Measurements from ENCODE around the gene C5AR2. TPM values are rescaled to one million over a fixed set of nuclear protein-coding genes. Genes with fewer than 3 reads are reported as not detected.
"Not testable (repeated sequence)": the region's sequence is repeated elsewhere in the genome, so short reads cannot be mapped to it uniquely, and the experiment has no call there.

C5AR2 gene
- total and polyA plus RNA-seq, 4 experiments from 2014 or later, result 0.10 to 2.9 (median 1.1) TPM

- Histone ChIP-seq H3K27me3 (ENCODE audit: insufficient read depth, low read length) (no peaks in the 10 kb centered on the region), H3K4me1 (ENCODE audit: insufficient read depth, low read length) (no peaks in the 10 kb centered on the region), H3K36me3 (ENCODE audit: insufficient read depth, low read length) (no peaks in the 10 kb centered on the region), H3K27ac (ENCODE audit: low read depth, low read length) (no peak overlapping the region), H3K9me3 (ENCODE audit: control insufficient read depth in 1 of 2, low read length in 2 of 2) (no peaks in the 10 kb centered on the region), H3K4me3 (ENCODE audit: low read length in 2 of 2) (no peak overlapping the region)
- Mint-ChIP-seq H3K4me3 (no peak overlapping the region), H3K27me3 (peaks cover 18 to 20% of the 10 kb centered on the region in 2 donors), H3K4me1 (no peaks in the 10 kb centered on the region), H3K27ac (peak overlapping the region in 1 of 7 donors; percentile 12), H3K9me3 (peaks cover 0 to 2% (median 0%) of the 10 kb centered on the region in 8 donors), H3K36me3 (no peaks in the 10 kb centered on the region)
- intact Hi-C loops (cut with micrococcal nuclease), result no loop called here
- DNase-seq, result no peak
- CTCF ChIA-PET (ENCODE audit: partially characterized antibody), result no interaction called here
- POLR2A ChIA-PET (ENCODE audit: partially characterized antibody), result no interaction called here
Observed at GRCh38 chr19:47322058-47322457, 9.9 kb upstream of the C5AR2 start.

DNA sequence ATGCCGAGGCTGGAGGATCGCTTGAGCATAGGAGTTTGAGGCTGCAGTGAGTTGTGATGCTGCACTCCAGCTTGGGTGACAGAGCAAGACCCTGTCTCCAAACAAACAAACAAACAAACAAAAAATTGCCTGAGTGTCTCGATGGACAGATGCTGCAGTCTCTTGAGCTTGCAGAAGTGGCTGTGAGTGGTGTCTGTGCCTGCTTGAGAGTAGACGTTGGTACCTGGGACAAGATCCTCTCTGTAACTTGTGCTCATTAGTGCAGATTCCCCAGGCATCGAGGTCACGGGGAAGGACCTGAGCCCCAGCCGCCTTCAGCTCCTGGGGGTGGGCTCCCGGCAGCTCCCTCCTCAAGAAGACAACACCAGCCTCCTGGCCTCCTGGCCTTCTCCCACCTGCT lies 8.6 kb upstream of the C5AR2 start:
- no peaks in the 10 kb centered on the region for H3K36me3 ChIP-seq (ENCODE audit: insufficient read depth, low read length)
- Mint-ChIP-seq H3K4me1 (no peaks in the 10 kb centered on the region), H3K9me3 (peaks cover 0 to 2% (median 0%) of the 10 kb centered on the region in 8 donors), H3K27ac (no peak overlapping the region), H3K36me3 (no peaks in the 10 kb centered on the region), H3K27me3 (peaks cover 18 to 19% of the 10 kb centered on the region in 2 donors), H3K4me3 (no peak overlapping the region)
- H3K9me3 ChIP-seq (ENCODE audit: control insufficient read depth in 1 of 2, low read length in 2 of 2), result no peaks in the 10 kb centered on the region
- H3K4me1 ChIP-seq (ENCODE audit: insufficient read depth, low read length), result no peaks in the 10 kb centered on the region
- no peak overlapping the region for H3K27ac ChIP-seq (ENCODE audit: low read depth, low read length)
- CTCF ChIA-PET (ENCODE audit: partially characterized antibody), result no interaction called here
- H3K27me3 ChIP-seq (ENCODE audit: insufficient read depth, low read length), result no peaks in the 10 kb centered on the region
- POLR2A ChIA-PET (ENCODE audit: partially characterized antibody), result no interaction called here
- intact Hi-C loops (cut with micrococcal nuclease), result no loop called here
- no peak overlapping the region for H3K4me3 ChIP-seq (ENCODE audit: low read length in 2 of 2)
- no peak for DNase-seq

DNA sequence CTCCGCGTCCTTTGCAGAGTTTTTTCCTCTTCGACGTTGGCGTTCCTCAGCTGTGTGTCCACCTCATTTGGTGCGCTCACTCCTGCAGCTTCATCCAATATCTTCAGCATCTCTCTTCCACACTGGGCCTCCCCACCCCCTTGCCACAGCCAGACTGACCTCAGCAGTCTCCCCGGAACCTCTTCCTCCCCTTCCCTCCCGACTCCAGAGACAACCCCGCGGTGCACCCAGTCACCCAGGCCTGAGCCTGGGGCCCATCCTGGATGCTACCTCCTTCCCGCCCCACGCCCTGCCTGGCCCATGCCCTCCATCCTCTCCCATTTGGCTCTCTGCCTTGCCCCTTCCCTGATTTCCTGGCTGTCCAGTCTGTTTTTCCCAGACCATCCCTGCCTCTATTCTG lies 8.1 kb upstream of the C5AR2 start:
- Mint-ChIP-seq H3K27ac (no peak overlapping the region), H3K4me3 (no peak overlapping the region), H3K9me3 (peaks cover 0 to 2% (median 0%) of the 10 kb centered on the region in 8 donors), H3K27me3 (peaks cover 18% of the 10 kb centered on the region in 2 donors), H3K4me1 (no peaks in the 10 kb centered on the region), H3K36me3 (no peaks in the 10 kb centered on the region)
- no peak for DNase-seq
- intact Hi-C loops (cut with micrococcal nuclease), result no loop called here
- H3K27ac ChIP-seq (ENCODE audit: low read depth, low read length), result no peak overlapping the region
- ChIA-PET CTCF (ENCODE audit: partially characterized antibody) (no interaction called here), POLR2A (ENCODE audit: partially characterized antibody) (no interaction called here)
- no peaks in the 10 kb centered on the region for H3K9me3 ChIP-seq (ENCODE audit: control insufficient read depth in 1 of 2, low read length in 2 of 2)
- no peaks in the 10 kb centered on the region for H3K27me3 ChIP-seq (ENCODE audit: insufficient read depth, low read length)
- no peak overlapping the region for H3K4me3 ChIP-seq (ENCODE audit: low read length in 2 of 2)
- no peaks in the 10 kb centered on the region for H3K4me1 ChIP-seq (ENCODE audit: insufficient read depth, low read length)
- no peaks in the 10 kb centered on the region for H3K36me3 ChIP-seq (ENCODE audit: insufficient read depth, low read length)

- H3K4me1 Mint-ChIP-seq, result no peaks in the 10 kb centered on the region
Observed at GRCh38 chr19:47324502-47324901, 7.5 kb upstream of the C5AR2 start.

DNA sequence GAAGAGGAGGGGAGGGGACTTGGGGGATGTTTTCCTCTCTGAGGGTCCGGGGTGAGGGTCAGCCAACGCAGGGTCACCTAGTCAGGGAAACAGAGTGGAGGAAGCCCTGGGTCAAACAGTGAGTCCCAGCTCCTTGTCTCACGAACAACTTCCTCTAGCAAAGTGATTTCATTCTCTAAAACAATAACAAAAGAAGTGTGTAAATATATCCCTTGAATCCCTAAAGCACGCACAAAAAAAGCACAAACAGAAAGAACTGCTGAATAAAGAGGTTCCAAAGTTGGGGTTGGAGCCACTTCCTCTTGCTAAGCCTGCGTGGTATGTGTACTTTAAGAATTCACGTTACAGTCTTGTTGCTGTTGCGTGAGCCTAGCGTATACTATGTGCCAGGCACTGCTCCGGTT lies 1.5 kb upstream of the C5AR2 start:
- Histone ChIP-seq H3K27me3 (ENCODE audit: insufficient read depth, low read length) (no peaks in the 10 kb centered on the region), H3K9me3 (ENCODE audit: control insufficient read depth in 1 of 2, low read length in 2 of 2) (no peaks in the 10 kb centered on the region), H3K27ac (ENCODE audit: low read depth, low read length) (no peak overlapping the region), H3K4me3 (ENCODE audit: low read length in 2 of 2) (no peak overlapping the region), H3K36me3 (ENCODE audit: insufficient read depth, low read length) (no peaks in the 10 kb centered on the region), H3K4me1 (ENCODE audit: insufficient read depth, low read length) (peaks cover 4% of the 10 kb centered on the region)
- Mint-ChIP-seq H3K9me3 (no peaks in the 10 kb centered on the region), H3K4me1 (peaks cover 1 to 5% (median 4%) of the 10 kb centered on the region in 4 donors), H3K27me3 (peaks cover 1 to 3% of the 10 kb centered on the region in 2 donors), H3K36me3 (no peaks in the 10 kb centered on the region), H3K4me3 (no peak overlapping the region), H3K27ac (peak overlapping the region in 1 of 7 donors; percentile 8)
- intact Hi-C loops (cut with micrococcal nuclease), result no loop called here
- CTCF ChIA-PET (ENCODE audit: partially characterized antibody), result interaction anchor here (0.7 kb wide), 1 partner anchor 34 kb away, joined by 3 read pairs; no protein-coding TSS in a partner anchor
- no peak for DNase-seq
- POLR2A ChIA-PET (ENCODE audit: partially characterized antibody), result no interaction called here

More at GRCh38 chr19:47324502-47324901, 7.5 kb upstream of the C5AR2 start:
- POLR2A ChIA-PET (ENCODE audit: partially characterized antibody), result no interaction called here
- Histone ChIP-seq H3K27me3 (ENCODE audit: insufficient read depth, low read length) (no peaks in the 10 kb centered on the region), H3K4me1 (ENCODE audit: insufficient read depth, low read length) (no peaks in the 10 kb centered on the region), H3K36me3 (ENCODE audit: insufficient read depth, low read length) (no peaks in the 10 kb centered on the region), H3K4me3 (ENCODE audit: low read length in 2 of 2) (no peak overlapping the region), H3K9me3 (ENCODE audit: control insufficient read depth in 1 of 2, low read length in 2 of 2) (no peaks in the 10 kb centered on the region), H3K27ac (ENCODE audit: low read depth, low read length) (no peak overlapping the region)
- Mint-ChIP-seq H3K36me3 (no peaks in the 10 kb centered on the region), H3K27ac (no peak overlapping the region), H3K4me3 (no peak overlapping the region), H3K27me3 (peaks cover 18% of the 10 kb centered on the region in 2 donors), H3K9me3 (peaks cover 0 to 2% (median 0%) of the 10 kb centered on the region in 8 donors)
- intact Hi-C loops (cut with micrococcal nuclease), result no loop called here
- DNase-seq, result no peak
- CTCF ChIA-PET (ENCODE audit: partially characterized antibody), result no interaction called here

GRCh38 chr19:47331490-47331889 lies 485 bp upstream of the C5AR2 start:
- Histone ChIP-seq H3K27ac (ENCODE audit: low read depth, low read length) (no peak overlapping the region), H3K9me3 (ENCODE audit: control insufficient read depth in 1 of 2, low read length in 2 of 2) (no peaks in the 10 kb centered on the region), H3K4me1 (ENCODE audit: insufficient read depth, low read length) (peaks cover 13% of the 10 kb centered on the region), H3K36me3 (ENCODE audit: insufficient read depth, low read length) (no peaks in the 10 kb centered on the region), H3K27me3 (ENCODE audit: insufficient read depth, low read length) (no peaks in the 10 kb centered on the region), H3K4me3 (ENCODE audit: low read length in 2 of 2) (no peak overlapping the region)
- Mint-ChIP-seq H3K4me1 (peaks cover 5 to 15% (median 12%) of the 10 kb centered on the region in 4 donors), H3K9me3 (no peaks in the 10 kb centered on the region), H3K27me3 (no peaks in the 10 kb centered on the region), H3K4me3 (no peak overlapping the region), H3K27ac (peak overlapping the region in 1 of 7 donors; percentile 51), H3K36me3 (no peaks in the 10 kb centered on the region)
- ChIA-PET POLR2A (ENCODE audit: partially characterized antibody) (no interaction called here), CTCF (ENCODE audit: partially characterized antibody) (no interaction called here)
- no peak for DNase-seq
- intact Hi-C loops (cut with micrococcal nuclease), result no loop called here

DNA sequence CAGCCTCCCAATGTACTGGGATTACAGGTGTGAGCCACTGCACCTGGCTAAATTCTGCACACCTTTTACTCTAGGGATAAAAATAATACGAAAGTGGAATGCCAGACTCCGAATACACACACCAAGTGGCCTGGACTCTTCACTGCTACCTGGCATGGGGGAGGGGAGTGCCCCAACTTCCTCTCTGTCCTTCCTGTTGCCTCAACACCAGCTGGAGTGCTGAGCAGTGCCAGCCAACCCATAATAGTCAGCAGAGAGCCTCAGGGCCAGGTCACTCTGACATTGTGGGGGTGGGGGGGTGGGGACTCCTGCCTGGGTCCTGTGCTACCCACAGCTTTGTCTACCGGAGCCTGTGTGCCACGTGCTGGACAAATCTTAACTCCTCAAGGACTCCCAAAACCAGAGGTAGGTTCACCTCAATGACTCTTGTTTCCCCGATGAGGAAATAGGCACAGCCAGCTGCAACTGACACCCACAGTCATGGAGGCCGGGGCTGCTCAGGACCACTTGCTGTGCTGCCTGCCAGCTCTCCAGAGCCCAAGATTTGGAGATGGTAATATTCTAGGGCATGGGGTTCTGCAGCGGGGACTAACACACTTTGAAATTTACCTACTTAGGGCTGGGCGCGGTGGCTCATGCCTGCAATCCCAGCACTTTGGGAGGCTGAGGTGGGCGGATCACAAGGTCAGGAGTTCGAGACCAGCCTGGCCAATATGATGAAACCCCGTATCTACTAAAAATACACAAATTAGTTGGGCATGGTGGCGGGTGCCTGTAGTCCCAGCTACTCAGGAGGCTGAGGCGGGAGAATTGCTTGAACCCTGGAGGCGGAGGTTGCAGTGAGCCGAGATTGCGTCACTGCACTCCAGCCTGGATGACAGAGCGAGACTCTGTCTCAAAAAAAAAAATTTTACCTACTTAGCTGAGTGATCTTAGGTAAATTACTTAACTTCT lies 5.1 kb downstream of the C5AR2 start:
- H3K9me3 ChIP-seq (ENCODE audit: control insufficient read depth in 1 of 2, low read length in 2 of 2); H3K27me3 ChIP-seq (ENCODE audit: insufficient read depth, low read length); H3K36me3 Mint-ChIP-seq; H3K27ac ChIP-seq (ENCODE audit: low read depth, low read length); H3K4me3 ChIP-seq (ENCODE audit: low read length in 2 of 2); H3K36me3 ChIP-seq (ENCODE audit: insufficient read depth, low read length); H3K9me3 Mint-ChIP-seq; H3K27me3 Mint-ChIP-seq; intact Hi-C loops (cut with micrococcal nuclease): not testable (repeated sequence)
- Mint-ChIP-seq H3K4me1 (peaks cover 8 to 27% (median 16%) of the 10 kb centered on the region in 4 donors), H3K4me3 (peak overlapping the region; percentile 28 to 72 (median 68)), H3K27ac (peak overlapping the region in 5 of 7 donors; percentile 48 to 95 (median 86))
- CTCF ChIA-PET (ENCODE audit: partially characterized antibody), result interaction anchor here (1.0 to 6.9 kb wide), 3 partner anchors 10 to 54 kb away, joined by 3 to 58 read pairs (median 10); partner anchors contain the start of gene DHX34
- peak in 3 of 5 donors; percentile 13 to 36 (median 35) for DNase-seq
- H3K4me1 ChIP-seq (ENCODE audit: insufficient read depth, low read length), result peaks cover 20% of the 10 kb centered on the region
- POLR2A ChIA-PET (ENCODE audit: partially characterized antibody), result interaction anchor here (4.2 kb wide), 1 partner anchor 12 kb away, joined by 49 read pairs; the partner anchor contains the start of gene DHX34

Data from CD4-positive, alpha-beta memory T cell (primary cell).